ENCODE results near the gene PIP4K2A.

GRCh38 chr10:22698941-22699440 lies 15.4 kb downstream of the PIP4K2A start:
- TF ChIP-seq CTCF (conservative IDR thresholded peaks at IDR 0.05; ENCODE audit: low read length) (no peak), EZH2phosphoT487 (IDR thresholded peaks at IDR 0.05; ENCODE audit: borderline replicate concordance) (no peak)

Data from Loucy (cell line).